Erythroblast (primary cell): ENCODE data around the gene SCN8A.

Source experiments
- GATA1 ChIP-seq: IDR thresholded peaks from 2 replicates; pipeline ENCODE4 v1.6.1; 2011; ENCODE audit warnings: low read depth, mild to moderate bottlenecking, control low read depth, low read length, moderate library complexity
- POLR2A ChIP-seq: IDR thresholded peaks from 2 replicates; pipeline ENCODE4 v1.6.1; 2011; ENCODE audit warnings: mild to moderate bottlenecking, low read length

GRCh38 chr12:51838762-51839161 lies 247.7 kb downstream of the SCN8A start:
- no peak for TF ChIP-seq POLR2A
- no peak for TF ChIP-seq GATA1
